OCI-LY3 (cell line): ENCODE data around the gene HTR2B.
"Not testable (repeated sequence)": the region's sequence is repeated elsewhere in the genome, so short reads cannot be mapped to it uniquely, and the experiment has no call there.

Experiments used
- H2AFZ ChIP-seq: fragments of 200-600, 300-600 bp; shearing (Covaris generic); 2 replicates; pipeline ENCODE4 v1.6.0; 2014; ENCODE audit warnings: antibody characterized with exemption, low read depth, low read length
- H3K27ac ChIP-seq: fragments of 200-600, 300-600 bp; sonication (generic); 2 replicates; pipeline ENCODE4 v1.5.1; 2014; ENCODE audit warnings: mild to moderate bottlenecking, low read length, moderate library complexity, mixed read lengths
- H3K27me3 ChIP-seq: fragments of 200-600, 300-600 bp; sonication (generic); 2 replicates; pipeline ENCODE4 v1.6.1; 2014; ENCODE audit warnings: low read depth, low read length, mixed read lengths
- H3K36me3 ChIP-seq: fragments of 200-600, 300-600 bp; sonication (generic); replicated peaks from 2 replicates; pipeline ENCODE3; 2014; ENCODE audit warnings: low read depth, low read length, mixed read lengths
- H3K4me1 ChIP-seq: fragments of 300-600, 200-600 bp; sonication (generic); 2 replicates; pipeline ENCODE4 v1.6.1; 2014; ENCODE audit warnings: low read length, mixed read lengths
- H3K4me2 ChIP-seq: fragments of 200-600, 300-600 bp; sonication (generic); 2 replicates; pipeline ENCODE4 v1.6.1; 2014; ENCODE audit warnings: low read length, mixed read lengths
- H3K4me3 ChIP-seq: fragments of 300-600, 200-600 bp; sonication (generic); 2 replicates; pipeline ENCODE4 v1.5.1; 2014; ENCODE audit warnings: antibody characterized with exemption, mild to moderate bottlenecking, low read length, moderate library complexity
- H3K79me2 ChIP-seq: fragments of 300-600, 200-600 bp; shearing (Covaris generic); 2 replicates; pipeline ENCODE4 v1.6.1; 2014; ENCODE audit warnings: mild to moderate bottlenecking, low read length, mixed read lengths
- H3K9ac ChIP-seq: fragments of 300-600, 200-600 bp; shearing (Covaris generic); 2 replicates; pipeline ENCODE4 v1.6.0; 2014; ENCODE audit warnings: mild to moderate bottlenecking, low read length, moderate library complexity
- H3K9me3 ChIP-seq: fragments of 200-600, 300-600 bp; shearing (Covaris generic); 2 replicates; pipeline ENCODE4 v1.6.1; 2014; ENCODE audit warnings: low read length, mixed read lengths; ENCODE audit not compliant: insufficient read depth
- H4K20me1 ChIP-seq: fragments of 200-600, 300-600 bp; sonication (generic); 2 replicates; pipeline ENCODE4 v1.6.1; 2016; ENCODE audit warnings: low read length, mixed read lengths; ENCODE audit not compliant: insufficient read depth
- CTCF ChIP-seq: fragments of 200-600, 300-600 bp; sonication (generic); IDR thresholded peaks from 2 replicates; pipeline ENCODE4 v1.5.1; 2014; ENCODE audit warnings: antibody characterized with exemption, low read length, low read depth
- EZH2phosphoT487 ChIP-seq: fragments of 200-600 bp; shearing (Covaris generic); IDR thresholded peaks from 2 replicates; pipeline ENCODE4 v1.6.1; 2018; ENCODE audit warnings: antibody characterized with exemption, mixed run types, low read depth

Gene HTR2B

GRCh38 chr2:231102772-231103171, 22.1 kb downstream of the HTR2B start:
- TF ChIP-seq CTCF (no peak), EZH2phosphoT487 (no peak)
- no peaks in the 10 kb centered on the region for H4K20me1 ChIP-seq
- H3K36me3 ChIP-seq: no peaks in the 10 kb centered on the region
- H3K9ac ChIP-seq: no peak overlapping the region
- H3K4me1 ChIP-seq: no peaks in the 10 kb centered on the region; the same call in 1 of the 2 replicates
- no peaks in the 10 kb centered on the region for H3K27me3 ChIP-seq
- H3K4me3 ChIP-seq: no peak overlapping the region
- H3K27ac ChIP-seq: no peak overlapping the region
- no peaks in the 10 kb centered on the region for H3K79me2 ChIP-seq
- H2AFZ ChIP-seq: no peak overlapping the region
- H3K9me3 ChIP-seq: no peaks in the 10 kb centered on the region
- H3K4me2 ChIP-seq: no peak overlapping the region

- Histone ChIP-seq H3K4me1 (no peaks in the 10 kb centered on the region; the same call in 1 of the 2 replicates), H4K20me1 (no peaks in the 10 kb centered on the region), H3K79me2 (no peaks in the 10 kb centered on the region), H3K9me3 (no peaks in the 10 kb centered on the region), H3K36me3 (no peaks in the 10 kb centered on the region), H3K4me3 (no peak overlapping the region), H3K9ac (no peak overlapping the region), H3K4me2 (no peak overlapping the region), H3K27me3 (no peaks in the 10 kb centered on the region), H3K27ac (no peak overlapping the region), H2AFZ (no peak overlapping the region)
- TF ChIP-seq EZH2phosphoT487: no peak
- TF ChIP-seq CTCF: no peak
Measured at GRCh38 chr2:231100990-231101389, 23.9 kb downstream of the HTR2B start.

GRCh38 chr2:231100321-231100720, 24.5 kb downstream of the HTR2B start:
- not testable (repeated sequence) for H3K9ac ChIP-seq, H4K20me1 ChIP-seq, H3K4me3 ChIP-seq, H3K4me1 ChIP-seq, H3K27ac ChIP-seq, H3K27me3 ChIP-seq, H3K4me2 ChIP-seq, H2AFZ ChIP-seq, H3K9me3 ChIP-seq, H3K79me2 ChIP-seq, H3K36me3 ChIP-seq

- no peak overlapping the region for H3K4me3 ChIP-seq
- H3K9me3 ChIP-seq: no peaks in the 10 kb centered on the region
- H3K79me2 ChIP-seq: no peaks in the 10 kb centered on the region
- H3K9ac ChIP-seq: no peak overlapping the region
- no peak overlapping the region for H3K4me2 ChIP-seq
- no peaks in the 10 kb centered on the region for H3K36me3 ChIP-seq
- no peaks in the 10 kb centered on the region for H4K20me1 ChIP-seq
- no peak overlapping the region for H2AFZ ChIP-seq
- H3K27ac ChIP-seq: no peak overlapping the region
- H3K4me1 ChIP-seq: no peaks in the 10 kb centered on the region; the same call in 1 of the 2 replicates
- TF ChIP-seq EZH2phosphoT487 (no peak), CTCF (peak; percentile 43)
- H3K27me3 ChIP-seq: no peaks in the 10 kb centered on the region
Measured at GRCh38 chr2:231099918-231100317, 24.9 kb downstream of the HTR2B start.

- Histone ChIP-seq H3K4me2 (no peak overlapping the region), H4K20me1 (no peaks in the 10 kb centered on the region), H3K27me3 (no peaks in the 10 kb centered on the region), H3K9me3 (no peaks in the 10 kb centered on the region), H3K4me1 (no peaks in the 10 kb centered on the region), H3K36me3 (no peaks in the 10 kb centered on the region), H3K79me2 (no peaks in the 10 kb centered on the region), H3K9ac (no peak overlapping the region), H3K4me3 (no peak overlapping the region), H2AFZ (no peak overlapping the region), H3K27ac (no peak overlapping the region)
- TF ChIP-seq EZH2phosphoT487 (no peak), CTCF (no peak)
Measured at GRCh38 chr2:231094736-231095346, 30.0 kb downstream of the HTR2B start.
